Measurements from ENCODE around the gene TLR3.

DNA sequence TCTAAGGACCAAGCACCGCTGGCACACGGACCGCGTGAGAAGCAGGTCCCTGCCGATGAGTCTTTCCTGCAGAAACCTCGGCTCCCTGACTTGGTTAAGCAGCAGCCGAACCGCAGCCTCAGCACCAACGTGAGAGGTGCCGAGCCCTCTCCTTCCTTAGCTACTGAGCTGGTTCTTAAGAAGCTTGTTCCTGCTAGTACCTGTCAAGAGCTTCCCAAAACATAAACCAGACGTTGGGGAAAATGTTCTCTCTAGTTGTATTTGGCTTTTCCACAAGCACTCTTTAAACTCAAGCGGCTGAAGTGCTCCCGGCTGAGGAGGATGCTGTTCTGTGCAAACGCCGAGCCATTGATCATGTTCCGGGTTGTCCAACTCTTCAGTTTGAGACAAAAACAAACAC, 29.3 kb upstream of the TLR3 start:
- TF ChIP-seq POLR2A (IDR thresholded peaks at IDR 0.05; ENCODE audit: low read depth, low read length) (no peak), TAF1 (IDR thresholded peaks at IDR 0.05; ENCODE audit: low read depth, low read length) (no peak), POLR2AphosphoS5 (IDR thresholded peaks at IDR 0.05; ENCODE audit: low read depth, low read length) (no peak), SPI1 (IDR thresholded peaks at IDR 0.05; ENCODE audit: low read depth, low read length) (no peak)

All from GM12891 (cell line).